ENCODE results near the gene ATG13. TPM values are rescaled to one million over a fixed set of nuclear protein-coding genes. Genes with fewer than 3 reads are reported as not detected.

The ATG13 gene
- total and polyA plus RNA-seq, 2 of the 4 experiments (the other 2 are of a cell fraction): 43.0 to 49.7 TPM

DNA sequence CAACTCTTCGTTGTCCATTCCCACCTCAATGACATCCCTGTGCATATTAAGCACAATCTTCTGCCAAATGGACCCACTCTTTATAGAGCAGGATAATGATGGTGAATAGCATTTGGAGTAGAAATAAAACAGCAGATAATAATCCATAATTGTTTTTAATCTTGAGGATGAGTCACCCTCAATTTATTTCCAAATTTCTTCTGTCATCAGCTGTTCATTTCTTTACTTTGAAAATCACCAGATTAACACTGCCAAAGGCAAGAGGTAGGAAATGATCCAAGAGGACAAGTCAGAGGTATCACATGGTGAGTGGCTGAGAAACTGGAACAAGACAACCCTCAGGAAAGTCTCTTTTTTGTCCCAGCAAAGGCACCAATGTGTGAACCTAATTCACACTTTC lies 16.2 kb upstream of the ATG13 start:
- H3K79me1 ChIP-seq (ENCODE audit: low read depth in 1 of 2, low read length in 2 of 2): no peaks in the 10 kb centered on the region
- H2AK9ac ChIP-seq (replicated peaks; ENCODE audit: low read depth, low read length, poor library complexity): no peak overlapping the region
- H2BK20ac ChIP-seq (ENCODE audit: low read depth, low read length): no peak overlapping the region
- H4K20me1 ChIP-seq (ENCODE audit: insufficient read depth, low read length): no peaks in the 10 kb centered on the region
- H2BK5ac ChIP-seq (ENCODE audit: low read depth, low read length, poor library complexity, severe bottlenecking): no peak overlapping the region
- H2BK120ac ChIP-seq (ENCODE audit: low read depth, low read length): no peak overlapping the region
- ATAC-seq (ENCODE audit: low read depth) (no peak), DNase-seq (peak; percentile 22)
- no peak overlapping the region for H3K4me2 ChIP-seq (ENCODE audit: low read depth, low read length)
- H3K18ac ChIP-seq (ENCODE audit: low read depth, low read length): no peak overlapping the region
- H3K4ac ChIP-seq (ENCODE audit: low read depth, low read length): no peak overlapping the region
- no peak overlapping the region for H3K56ac ChIP-seq (ENCODE audit: extremely low read depth, insufficient read depth, low read length)
- dilution Hi-C loops (cut with HindIII; ENCODE audit: low sequenced_read_pairs, unreplicated experiment) (no loop called here), intact Hi-C loops (cut with micrococcal nuclease) (no loop called here), in situ Hi-C loops (cut with MboI; ENCODE audit: low sequenced_read_pairs) (no loop called here)
- H2AFZ ChIP-seq (replicated peaks; ENCODE audit: low read length, poor library complexity): no peak overlapping the region
- no peaks in the 10 kb centered on the region for H3K27me3 ChIP-seq (ENCODE audit: control insufficient read depth, insufficient read depth, low read length)
- BruUV-seq (replicated peaks): no TSS peak
- no peaks in the 10 kb centered on the region for H3K9me3 ChIP-seq (ENCODE audit: control insufficient read depth, insufficient read depth, low read length)
- H3K9me1 ChIP-seq (ENCODE audit: insufficient read depth, low read length): 0 out of 2 replicates have a peak, but pooled peaks cover 3% of the 10 kb centered on the region
- no peak overlapping the region for H3K9ac ChIP-seq (ENCODE audit: low read depth, low read length)
- TF ChIP-seq FOS (IDR thresholded peaks at IDR 0.05; ENCODE audit: low read depth, low read length): peak; percentile 19; the same call in 1 of the 2 replicates
- TF ChIP-seq CTCF (conservative IDR thresholded peaks at IDR 0.05; ENCODE audit: low read depth, low read length): no peak
- H3K4me1 ChIP-seq (ENCODE audit: control insufficient read depth, insufficient read depth, low read length): 0 out of 2 replicates have a peak, but pooled peaks cover 1% of the 10 kb centered on the region
- H3K36me3 ChIP-seq (ENCODE audit: control insufficient read depth, insufficient read depth, low read length): 0 out of 2 replicates have a peak, but pooled peaks cover 4% of the 10 kb centered on the region
- H4K91ac ChIP-seq (ENCODE audit: insufficient read depth, low read depth, low read length): no peak overlapping the region
- no peak overlapping the region for H3K23ac ChIP-seq (ENCODE audit: low read depth, low read length)
- no peak overlapping the region for H4K5ac ChIP-seq (ENCODE audit: low read depth, low read length)
- H2AK5ac ChIP-seq (ENCODE audit: low read depth, low read length): no peak overlapping the region
- no CpG with 5 or more reads among the region's 1 CpG for WGBS, 2 experiments (ENCODE audit: extremely low coverage in 2 of 2, insufficient read length in 1 of 2)
- no peak overlapping the region for H4K8ac ChIP-seq (ENCODE audit: low read depth in 2 of 2, low read length in 2 of 2)
- H2BK15ac ChIP-seq (ENCODE audit: low read depth, low read length): no peak overlapping the region
- ChIA-PET POLR2A (ENCODE audit: unreplicated experiment) (interaction anchor here (0.6 kb wide), 1 partner anchor 684 kb away, joined by 3 read pairs; no protein-coding TSS in a partner anchor), CTCF (no interaction called here)
- H3K4me3 ChIP-seq (ENCODE audit: insufficient read depth, low read depth, low read length): no peak overlapping the region
- no peak overlapping the region for H3K14ac ChIP-seq (replicated peaks; ENCODE audit: low read depth, low read length)
- no peak overlapping the region for H3K27ac ChIP-seq (ENCODE audit: insufficient read depth, low read length)

All from IMR-90 (cell line).